ENCODE results near the gene FANK1.

The FANK1 gene

GRCh38 chr10:125871338-125871737, 25.0 kb upstream of the FANK1 start:
- no peaks in the 10 kb centered on the region for H3K9me3 ChIP-seq
- no peak for DNase-seq
- no peak overlapping the region for H3K4me3 ChIP-seq (ENCODE audit: low read depth, low read length)
- no peaks in the 10 kb centered on the region for H3K4me1 ChIP-seq
- no peak for TF ChIP-seq CTCF (IDR thresholded peaks at IDR 0.05; ENCODE audit: low read depth, low read length)
- H3K36me3 ChIP-seq, result no peaks in the 10 kb centered on the region
- H3K27me3 ChIP-seq, result no peaks in the 10 kb centered on the region

- H3K36me3 ChIP-seq, result no peaks in the 10 kb centered on the region
- no peaks in the 10 kb centered on the region for H3K4me1 ChIP-seq
- H3K4me3 ChIP-seq (ENCODE audit: low read depth, low read length), result no peak overlapping the region
- TF ChIP-seq CTCF (IDR thresholded peaks at IDR 0.05; ENCODE audit: low read depth, low read length), result no peak
- no peak for DNase-seq
- H3K9me3 ChIP-seq, result no peaks in the 10 kb centered on the region
- H3K27me3 ChIP-seq, result no peaks in the 10 kb centered on the region; the same call in 1 of the 2 replicates
Observed at GRCh38 chr10:125878957-125879835, 17.2 kb upstream of the FANK1 start.

GRCh38 chr10:125880719-125881118, 15.6 kb upstream of the FANK1 start:
- H3K4me1 ChIP-seq, result no peaks in the 10 kb centered on the region
- no peaks in the 10 kb centered on the region for H3K9me3 ChIP-seq
- H3K27me3 ChIP-seq, result no peaks in the 10 kb centered on the region; the same call in 1 of the 2 replicates
- no peak for TF ChIP-seq CTCF (IDR thresholded peaks at IDR 0.05; ENCODE audit: low read depth, low read length)
- H3K4me3 ChIP-seq (ENCODE audit: low read depth, low read length), result no peak overlapping the region
- no peak for DNase-seq
- H3K36me3 ChIP-seq, result no peaks in the 10 kb centered on the region

GRCh38 chr10:125881192-125881591, 15.2 kb upstream of the FANK1 start, which contains the start of gene DHX32:
DHX32 (minus strand) TSS chr10:125881292; CDS start chr10:125880824, 468 bp downstream.
- H3K4me1 ChIP-seq, result no peaks in the 10 kb centered on the region
- H3K27me3 ChIP-seq, result no peaks in the 10 kb centered on the region; the same call in 1 of the 2 replicates
- H3K4me3 ChIP-seq (ENCODE audit: low read depth, low read length), result no peak within 1 kb of the TSS
- H3K9me3 ChIP-seq, result no peaks in the 10 kb centered on the region
- no peaks in the 10 kb centered on the region for H3K36me3 ChIP-seq
- no peak for DNase-seq
- TF ChIP-seq CTCF (IDR thresholded peaks at IDR 0.05; ENCODE audit: low read depth, low read length), result no peak

GRCh38 chr10:125882596-125882995, 13.8 kb upstream of the FANK1 start:
- no peaks in the 10 kb centered on the region for H3K4me1 ChIP-seq
- no peak for DNase-seq

More at GRCh38 chr10:125882596-125882995, 13.8 kb upstream of the FANK1 start:
- H3K27me3 ChIP-seq, result no peaks in the 10 kb centered on the region; the same call in 1 of the 2 replicates
- no peak for TF ChIP-seq CTCF (IDR thresholded peaks at IDR 0.05; ENCODE audit: low read depth, low read length)
- H3K36me3 ChIP-seq, result no peaks in the 10 kb centered on the region
- no peak overlapping the region for H3K4me3 ChIP-seq (ENCODE audit: low read depth, low read length)
- H3K9me3 ChIP-seq, result no peaks in the 10 kb centered on the region
